B cell (primary cell): Measurements from ENCODE around the gene ZNF469. TPM values are rescaled to one million over a fixed set of nuclear protein-coding genes. Genes with fewer than 3 reads are reported as not detected.

ENCODE experiments used
- ATAC-seq: fragments of 200-7000 bp; cut with Tn5 transposase; one replicate; pipeline ENCODE4 v1.10.0; 2021; ENCODE audit warnings: low read depth, mild to moderate bottlenecking, moderate number of reproducible peaks, moderate library complexity
- CTCF ChIA-PET: fragments of 350-600 bp; sonication (Branson Sonifier 250); formaldehyde crosslinking; loops from one replicate; lab custom pipeline; 2021; ENCODE audit warnings: antibody characterized with exemption, inconsistent platforms; lab: Charles Lee
- POLR2A ChIA-PET: fragments of 350-600 bp; sonication (Branson Sonifier 250); formaldehyde crosslinking; loops from one replicate; lab custom pipeline; 2021; ENCODE audit warnings: antibody characterized with exemption; lab: Charles Lee
- DNase-seq: peaks from one replicate; pipeline ENCODE4 v3.0.0; 2013
- H2AFZ ChIP-seq: 2 replicates; pipeline ENCODE4 v1.6.1; 2012; ENCODE audit warnings: mild to moderate bottlenecking, low read depth, low read length; ENCODE audit not compliant: insufficient read depth, poor library complexity, severe bottlenecking
- H3K27ac ChIP-seq, 2 donors: 1 replicate in 1 of 2; 2 replicates in 1 of 2; pipeline ENCODE4 v1.5.1; 2012 to 2013; ENCODE audit warnings: low read length in 2 of 2, mild to moderate bottlenecking in 2 of 2, moderate library complexity in 1 of 2
- H3K27me3 ChIP-seq, 4 experiments: fragments of 200-600 bp in 1 of 4; sonication (generic) in 1 of 4; replicated peaks in 1 of 4; 1 replicate in 2 of 4; 2 replicates in 2 of 4; pipeline versions ENCODE4 v1.6.1 to v1.7.0; 2013 to 2016; ENCODE audit warnings: low read length in 3 of 4, mild to moderate bottlenecking in 2 of 4, mixed read lengths in 1 of 4, moderate library complexity in 1 of 4; ENCODE audit not compliant: insufficient read depth in 4 of 4, control insufficient read depth in 3 of 4; ENCODE audit errors: control extremely low read depth in 1 of 4
- H3K36me3 ChIP-seq, 2 experiments: replicated peaks in 1 of 2; 1 replicate in 1 of 2; 2 replicates in 1 of 2; pipeline versions ENCODE4 v1.6.1 to v1.7.1; 2013; ENCODE audit warnings: low read length in 1 of 2; ENCODE audit not compliant: insufficient read depth in 2 of 2, control insufficient read depth in 1 of 2; ENCODE audit errors: control extremely low read depth in 1 of 2, extremely low read depth in 1 of 2
- H3K4me1 ChIP-seq, 2 donors: fragments of 200-600 bp in 1 of 2; sonication (generic) in 1 of 2; 1 replicate in 1 of 2; 2 replicates in 1 of 2; pipeline versions ENCODE4 v1.5.1 to v1.6.1; 2013 to 2017; ENCODE audit warnings: low read length in 2 of 2; ENCODE audit not compliant: control insufficient read depth in 2 of 2, insufficient read depth in 2 of 2
- H3K4me2 ChIP-seq: replicated peaks from 2 replicates; pipeline ENCODE3; 2012; ENCODE audit warnings: mild to moderate bottlenecking, low read depth, low read length; ENCODE audit not compliant: poor library complexity, severe bottlenecking
- H3K4me3 ChIP-seq, 5 experiments: fragments of 200-600 bp in 1 of 5; sonication (generic) in 1 of 5; 1 replicate in 3 of 5; 2 replicates in 2 of 5; pipeline versions ENCODE4 v1.5.1 to v1.7.0; 2011 to 2016; ENCODE audit warnings: low read length in 4 of 5, mild to moderate bottlenecking in 4 of 5, low read depth in 2 of 5, control low read depth in 1 of 5, moderate library complexity in 1 of 5; ENCODE audit not compliant: insufficient read depth in 1 of 5; ENCODE audit errors: control extremely low read depth in 1 of 5, extremely low read depth in 1 of 5
- H3K79me2 ChIP-seq: fragments of 200-600 bp; sonication (generic); one replicate; pipeline ENCODE4 v1.6.0; 2016; ENCODE audit warnings: low read length; ENCODE audit not compliant: control insufficient read depth, insufficient read depth
- H3K9ac ChIP-seq: fragments of 200-600 bp; sonication (generic); 2 replicates; pipeline ENCODE4 v1.6.1; 2017; ENCODE audit warnings: mild to moderate bottlenecking, low read length, moderate library complexity
- H3K9me3 ChIP-seq, 3 donors: one replicate each; pipeline versions ENCODE4 v1.6.1 to v1.7.1; 2013; ENCODE audit warnings: low read length in 2 of 3; ENCODE audit not compliant: control insufficient read depth in 2 of 3, insufficient read depth in 1 of 3; ENCODE audit errors: control extremely low read depth in 1 of 3
- H4K20me1 ChIP-seq: 2 replicates; pipeline ENCODE4 v1.6.0; 2012; ENCODE audit warnings: mild to moderate bottlenecking, low read length; ENCODE audit not compliant: insufficient read depth, control insufficient read depth, poor library complexity, severe bottlenecking
- H3K27ac Mint-ChIP-seq: one replicate; pipeline ENCODE4 v1.8.0; 2021; ENCODE audit warnings: mixed read lengths
- H3K27me3 Mint-ChIP-seq: one replicate; pipeline ENCODE4 v1.8.0; 2021; ENCODE audit warnings: mixed read lengths
- H3K4me1 Mint-ChIP-seq: one replicate; pipeline ENCODE4 v1.8.0; 2021; ENCODE audit warnings: mixed read lengths
- H3K4me3 Mint-ChIP-seq: one replicate; pipeline ENCODE4 v1.8.0; 2021; ENCODE audit warnings: mixed read lengths
- H3K9me3 Mint-ChIP-seq: one replicate; pipeline ENCODE4 v1.8.0; 2022; ENCODE audit warnings: mixed read lengths; ENCODE audit not compliant: insufficient read depth
- CTCF ChIP-seq: fragments of 200-600 bp; IDR thresholded peaks from one replicate; pipeline ENCODE4 v1.8.0; 2022; ENCODE audit warnings: antibody characterized with exemption, mild to moderate bottlenecking
- EZH2 ChIP-seq: IDR thresholded peaks from 2 replicates; pipeline ENCODE4 v1.6.1; 2012; ENCODE audit warnings: borderline replicate concordance, low read depth, mild to moderate bottlenecking, moderate library complexity, low read length; ENCODE audit not compliant: insufficient read depth, poor library complexity, severe bottlenecking
- WGBS: methylation state at CpG from one replicate; pipeline ENCODE4 v1.1.5; 2013; ENCODE audit warnings: missing lambda C conversion rate; ENCODE audit not compliant: insufficient coverage; 5-methylcytosine and 5-hydroxymethylcytosine counted together
- intact Hi-C: fragments of 100-400 bp; cut with micrococcal nuclease; formaldehyde crosslinking; loops from one replicate; pipeline ENCODE4 v1.10.0; 2022
- polyA plus RNA-seq: library from polyadenylated mRNA; depleted of rRNA; stranded (reverse); fragments of >200 nt; gene quantifications from 2 replicates; pipeline ENCODE4 v1.2.3, GENCODE V29; 2012
- total RNA-seq, 2 donors: library from RNA; stranded (reverse); fragments of 120-200 nt in 1 of 2; gene quantifications; 1 replicate in 1 of 2; 2 replicates in 1 of 2; pipeline versions ENCODE4 v1.2.3 to v1.2.4, GENCODE V29; 2013 to 2022

Gene ZNF469
- total and polyA plus RNA-seq, 2 donors (not counting 1 experiment from before 2014, with no cell fraction given), result 0.25 to 5.9 TPM

- CTCF ChIA-PET, result interaction anchor here (1.7 kb wide), 1 partner anchor 15 kb away, joined by 13 read pairs; no protein-coding TSS in a partner anchor
- Histone ChIP-seq H3K27ac (no peak overlapping the region), H3K27me3 (peaks cover 0 to 2% (median 0%) of the 10 kb centered on the region in 4 experiments), H3K36me3 (no peaks in the 10 kb centered on the region), H3K4me3 (no peak overlapping the region), H2AFZ (no peak overlapping the region), H3K9ac (no peak overlapping the region), H3K79me2 (no peaks in the 10 kb centered on the region), H3K4me1 (no peaks in the 10 kb centered on the region), H3K4me2 (no peak overlapping the region), H3K9me3 (peaks cover 0 to 3% (median 0%) of the 10 kb centered on the region in 3 donors), H4K20me1 (no peaks in the 10 kb centered on the region)
- 53% methylated on average over 3 of the region's 3 CpGs for WGBS
- no peaks in the 10 kb centered on the region for H3K27me3 Mint-ChIP-seq
- DNase-seq (no peak), ATAC-seq (no peak)
- no peak overlapping the region for H3K4me3 Mint-ChIP-seq
- no peak overlapping the region for H3K27ac Mint-ChIP-seq
- no peak for TF ChIP-seq CTCF
- no peak for TF ChIP-seq EZH2
- peaks cover 6% of the 10 kb centered on the region for H3K4me1 Mint-ChIP-seq
- POLR2A ChIA-PET, result no interaction called here
- intact Hi-C loops, result no loop called here
- no peaks in the 10 kb centered on the region for H3K9me3 Mint-ChIP-seq
Observed at GRCh38 chr16:88422733-88423447, 40.1 kb downstream of the ZNF469 start.

GRCh38 chr16:88423448-88423850, 40.7 kb downstream of the ZNF469 start:
- H3K27me3 ChIP-seq, result peaks cover 0 to 2% (median 0%) of the 10 kb centered on the region in 4 experiments
- H2AFZ ChIP-seq, result no peak overlapping the region
- no peak overlapping the region for H3K4me2 ChIP-seq
- no peak for DNase-seq
- no peaks in the 10 kb centered on the region for H3K36me3 ChIP-seq
- no peak for TF ChIP-seq EZH2
- no peak for TF ChIP-seq CTCF
- Mint-ChIP-seq H3K27me3 (no peaks in the 10 kb centered on the region), H3K4me1 (peaks cover 6% of the 10 kb centered on the region), H3K27ac (no peak overlapping the region), H3K4me3 (no peak overlapping the region), H3K9me3 (no peaks in the 10 kb centered on the region)
- no peak overlapping the region for H3K27ac ChIP-seq
- H4K20me1 ChIP-seq, result no peaks in the 10 kb centered on the region
- H3K9ac ChIP-seq, result no peak overlapping the region
- H3K4me3 ChIP-seq, result no peak overlapping the region
- WGBS, result 89% methylated on average over 3 of the region's 6 CpGs
- intact Hi-C loops, result no loop called here
- ChIA-PET POLR2A (no interaction called here), CTCF (interaction anchor here (1.7 kb wide), 1 partner anchor 14 kb away, joined by 13 read pairs; no protein-coding TSS in a partner anchor)
- H3K79me2 ChIP-seq, result no peaks in the 10 kb centered on the region
- ATAC-seq, result no peak
- H3K4me1 ChIP-seq, result no peaks in the 10 kb centered on the region
- H3K9me3 ChIP-seq, result peaks cover 0 to 3% (median 0%) of the 10 kb centered on the region in 3 donors
